K562 (cell line): ENCODE data around the gene OSGIN1. TPM values are rescaled to one million over a fixed set of nuclear protein-coding genes. Genes with fewer than 3 reads are reported as not detected.

Experiments used
- ATAC-seq: fragments of 200-7000 bp; cut with Tn5 transposase; 3 replicates; pipeline ENCODE4 v1.9.1; 2020; ENCODE audit warnings: moderate library complexity
- BruUV-seq: library from RNA; stranded (reverse); fragments of 400-500 nt; replicated peaks from 2 replicates; lab custom pipeline; 2021; lab: Mats Ljungman, UMichigan
- CTCF ChIA-PET: fragments of 300-600 bp; formaldehyde crosslinking; extraction: SDS; loops from one replicate; lab custom pipeline; 2021; ENCODE audit warnings: low intra/inter-chr PET ratio; lab: Yijun Ruan, JAX
- POLR2A ChIA-PET: fragments of 300-600, 350-650 bp; sonication (Branson Sonifier 250); formaldehyde crosslinking; extraction: SDS; loops from one replicate; lab custom pipeline; 2021; ENCODE audit warnings: antibody characterized with exemption, inconsistent platforms; lab: Yijun Ruan, JAX
- DNase-seq, 4 experiments: peaks; one replicate each; pipeline versions ENCODE4 v3.0.0 to v3.0.0-alpha.2; 2011 to 2018; ENCODE audit warnings: low spot score in 3 of 4, mixed read lengths in 3 of 4; ENCODE audit errors: extremely low read depth in 1 of 4
- FAIRE-seq: peaks from 2 replicates; lab custom pipeline; 2011; peaks lifted over from hg19 to GRCh38; lab: Jason Lieb, UNC
- H2AFZ ChIP-seq: 2 replicates; pipeline ENCODE4 v1.6.0; 2011; ENCODE audit warnings: low read depth, low read length, control low read depth, inconsistent platforms
- H3K27ac ChIP-seq: fragments of 200-600 bp; 3 replicates; pipeline ENCODE4 v1.8.0; 2011; ENCODE audit warnings: low read depth, mild to moderate bottlenecking, control low read depth, inconsistent platforms, low read length, moderate library complexity, mixed read lengths; ENCODE audit errors: extremely low read depth
- H3K27me3 ChIP-seq, 2 experiments: fragments of 300-600 bp in 1 of 2; 2 replicates in 1 of 2; 3 replicates in 1 of 2; pipeline versions ENCODE4 v1.6.0 to v1.8.0; 2011; ENCODE audit warnings: inconsistent platforms in 2 of 2, low read length in 2 of 2, mild to moderate bottlenecking in 1 of 2, mixed read lengths in 1 of 2, moderate library complexity in 1 of 2; ENCODE audit not compliant: control insufficient read depth in 2 of 2, insufficient read depth in 2 of 2
- H3K36me3 ChIP-seq: fragments of 300-600 bp; 3 replicates; pipeline ENCODE4 v1.8.0; 2011; ENCODE audit warnings: mild to moderate bottlenecking, low read length, inconsistent platforms; ENCODE audit not compliant: control insufficient read depth, insufficient read depth
- H3K4me1 ChIP-seq, 2 experiments: fragments of 200-600 bp in 1 of 2; replicated peaks in 1 of 2; 2 replicates in 1 of 2; 3 replicates in 1 of 2; pipeline versions ENCODE4 v1.5.1 to v1.8.0; 2011; ENCODE audit warnings: inconsistent platforms in 2 of 2, low read length in 2 of 2, mild to moderate bottlenecking in 1 of 2, mixed read lengths in 1 of 2, moderate library complexity in 1 of 2; ENCODE audit not compliant: control insufficient read depth in 2 of 2, insufficient read depth in 2 of 2
- H3K4me2 ChIP-seq: 2 replicates; pipeline ENCODE4 v1.6.1; 2011; ENCODE audit warnings: low read length, control low read depth, inconsistent platforms, mixed read lengths; ENCODE audit not compliant: insufficient read depth
- H3K4me3 ChIP-seq: fragments of 200-600 bp; sonication (generic), shearing (Covaris generic); 2 replicates; pipeline ENCODE4 v1.5.1; 2016; ENCODE audit warnings: control low read depth, inconsistent platforms
- H3K79me2 ChIP-seq: fragments of 200-600 bp; 3 replicates; pipeline ENCODE4 v1.8.0; 2011; ENCODE audit warnings: low read length, inconsistent platforms; ENCODE audit not compliant: control insufficient read depth, insufficient read depth
- H3K9ac ChIP-seq, 2 experiments: 2 replicates each; pipeline versions ENCODE4 v1.6.0 to v1.6.1; 2011; ENCODE audit warnings: low read depth in 2 of 2, low read length in 2 of 2, control low read depth in 1 of 2, inconsistent platforms in 1 of 2, mild to moderate bottlenecking in 1 of 2, mixed read lengths in 1 of 2; ENCODE audit not compliant: insufficient read depth in 1 of 2
- H3K9me1 ChIP-seq: one replicate; pipeline ENCODE4 v1.6.0; 2011; ENCODE audit warnings: inconsistent platforms, mild to moderate bottlenecking, low read length, moderate library complexity; ENCODE audit not compliant: control insufficient read depth, insufficient read depth
- H3K9me3 ChIP-seq: replicated peaks from 2 replicates; pipeline ENCODE4 v1.5.1; 2011; ENCODE audit warnings: low read depth, low read length, inconsistent platforms; ENCODE audit not compliant: control insufficient read depth, insufficient read depth
- H4K20me1 ChIP-seq: replicated peaks from 2 replicates; pipeline ENCODE4 v1.6.1; 2011; ENCODE audit warnings: low read length, inconsistent platforms, mixed read lengths; ENCODE audit not compliant: control insufficient read depth, insufficient read depth
- C11orf30 ChIP-seq: fragments of 450-650 bp; IDR thresholded peaks from 2 replicates; pipeline ENCODE4 v1.6.1; 2016; ENCODE audit warnings: low read depth, mild to moderate bottlenecking
- NFIC ChIP-seq: fragments of 450-650 bp; IDR thresholded peaks from 2 replicates; pipeline ENCODE4 v1.6.1; 2017; ENCODE audit warnings: mild to moderate bottlenecking, inconsistent platforms
- NR4A1 ChIP-seq, 2 experiments: fragments of 250-450 bp in 1 of 2; fragments of 450-650 bp in 1 of 2; sonication (Bioruptor Pico) in 1 of 2; IDR thresholded peaks; 2 replicates each; pipeline versions ENCODE4 v1.4.0 to v1.6.1; 2016 to 2020; ENCODE audit warnings: mild to moderate bottlenecking in 2 of 2, missing compliant biosample characterization in 1 of 2, missing genetic modification characterization in 1 of 2, moderate library complexity in 1 of 2
- RBFOX2 ChIP-seq: fragments of 200-400 bp; formaldehyde crosslinking; IDR thresholded peaks from 2 replicates; pipeline ENCODE4 v1.6.1; 2017; ENCODE audit warnings: low read depth, mild to moderate bottlenecking, low read length, moderate library complexity
- RBM25 ChIP-seq: fragments of 200-400 bp; formaldehyde crosslinking; IDR thresholded peaks from 2 replicates; pipeline ENCODE4 v1.6.1; 2018; ENCODE audit warnings: low read length, low read depth, moderate library complexity; ENCODE audit not compliant: severe bottlenecking
- SMAD1 ChIP-seq: fragments of 150-350 bp; IDR thresholded peaks from 2 replicates; pipeline ENCODE4 v1.6.1; 2014; ENCODE audit warnings: low read length, low read depth; ENCODE audit not compliant: partially characterized antibody
- ZNF239 ChIP-seq: fragments of 250-450 bp; sonication (Bioruptor Pico); IDR thresholded peaks from 2 replicates; pipeline ENCODE4 v1.4.0; 2020; ENCODE audit warnings: mild to moderate bottlenecking
- ZNF316 ChIP-seq: fragments of 450-650 bp; IDR thresholded peaks from 2 replicates; pipeline ENCODE4 v1.6.1; 2016
- WGBS: fragments of 100-300 bp; shearing (Covaris generic); methylation state at CpG from one replicate; pipeline ENCODE4 v1.1.6; 2016; ENCODE audit warnings: low coverage, mixed read lengths; ENCODE audit not compliant: insufficient coverage; ENCODE audit errors: missing lambda C conversion rate; 5-methylcytosine and 5-hydroxymethylcytosine counted together
- in situ Hi-C: fragments of 300-500 bp; cut with MboI; formaldehyde crosslinking; loops from 4 replicates; pipeline ENCODE4 v1.15.0; 2018; ENCODE audit warnings: inconsistent platforms, mixed read lengths
- intact Hi-C: fragments of 100-400 bp; cut with micrococcal nuclease; formaldehyde crosslinking; loops from 2 replicates; pipeline ENCODE4 v1.14.2; 2022
- polyA plus RNA-seq, 8 experiments: library from polyadenylated mRNA; depleted of rRNA in 4 of 8; stranded (reverse) in 5 of 8; unstranded in 3 of 8; fragments of >200 nt; fragmentation: Nextera tagmentation in 2 of 8; fragmentation: Illumina TruSeq in 1 of 8; extraction: Ambion mirVana in 2 of 8; extraction: Trizol in 1 of 8; gene quantifications; 2 replicates each; pipeline versions ENCODE4 v1.2.1 to v1.2.3, GENCODE V29; 2011 to 2014; ENCODE audit warnings: inconsistent platforms in 1 of 8, missing spikeins in 1 of 8
- total RNA-seq, 7 experiments: library from RNA; depleted of rRNA in 6 of 7; stranded (reverse); fragments of >200 nt in 6 of 7; fragmentation: Illumina TruSeq in 2 of 7; extraction: Trizol in 2 of 7; gene quantifications; 2 replicates each; pipeline versions ENCODE4 v1.2.1 to v1.2.3, GENCODE V29; 2011 to 2021; ENCODE audit warnings: low replicate concordance in 1 of 7

The OSGIN1 gene
- total and polyA plus RNA-seq, 9 of the 15 experiments (the other 6 are each of a cell fraction or from before 2014, with no cell fraction given) = 0.03 to 3.6 (median 1.6) TPM

- no peak overlapping the region for H3K4me3 ChIP-seq
- no peak for DNase-seq
- ChIA-PET CTCF (no interaction called here), POLR2A (no interaction called here)
- H4K20me1 ChIP-seq = peaks cover 11% of the 10 kb centered on the region
- no peak overlapping the region for H3K27ac ChIP-seq
- H3K36me3 ChIP-seq = peaks cover 5% of the 10 kb centered on the region; the same call in 1 of the 3 replicates
- in situ Hi-C loops = loop anchor here (5.0 to 10.0 kb wide), 3 partner anchors 102 to 527 kb away; partner anchors contain the start of gene TAF1C
- WGBS = 59% methylated on average over 11 of the region's 12 CpGs
- H3K27me3 ChIP-seq = no peaks in the 10 kb centered on the region
- peaks cover 0 to 31% of the 10 kb centered on the region in 2 experiments; a peak in 2 of 5 replicates for H3K4me1 ChIP-seq
- TF ChIP-seq NFIC = peak; percentile 37; the same call in 1 of the 2 replicates
- no peak for TF ChIP-seq NR4A1 (CRISPR knock-in tag; IDR thresholded peaks at IDR 0.05)
- TF ChIP-seq NR4A1 (tag; IDR thresholded peaks at IDR 0.05) = no peak
- TF ChIP-seq ZNF239 (CRISPR knock-in tag) = peak; percentile 99
- no peak for TF ChIP-seq RBFOX2
- TF ChIP-seq SMAD1 = no peak
- peak; percentile 59 for TF ChIP-seq ZNF316
- peak; percentile 79 for TF ChIP-seq RBM25
- TF ChIP-seq C11orf30 = peak; percentile 18; the same call in 1 of the 2 replicates
- TF ChIP-seq, all 486 proteins: peak for 5
- Histone ChIP-seq H2AFZ (no peak overlapping the region), H3K79me2 (no peaks in the 10 kb centered on the region), H3K4me2 (no peak overlapping the region), H3K9ac (no peak overlapping the region), H3K9me3 (no peaks in the 10 kb centered on the region), H3K9me1 (no peaks in the 10 kb centered on the region)
- no peak for ATAC-seq
- intact Hi-C loops = loop anchor here (5.0 kb wide), 1 partner anchor 217 kb away; no protein-coding TSS in a partner anchor
- FAIRE-seq = peak; percentile 6
- BruUV-seq = no TSS peak
These were observed 6.8 kb downstream of the OSGIN1 start for GRCh38 chr16:83959656-83960434.
